Vagina (tissue), 2 donors: ENCODE measurements around the gene TBC1D22A. TPM values are rescaled to one million over a fixed set of nuclear protein-coding genes. Genes with fewer than 3 reads are reported as not detected.

Source experiments
- DNase-seq, 2 donors: peaks; one replicate each; pipeline ENCODE4 v3.0.0-alpha.2; 2017; ENCODE audit errors: extremely low spot score in 2 of 2
- H3K27ac ChIP-seq: fragments of 200-600 bp; sonication (generic); one replicate; pipeline ENCODE4 v1.5.1; 2019
- H3K27me3 ChIP-seq: fragments of 200-600 bp; sonication (generic); one replicate; pipeline ENCODE4 v1.5.1; 2019
- H3K36me3 ChIP-seq, 2 donors: fragments of 200-600 bp; sonication (generic); one replicate each; pipeline ENCODE4 v1.5.1; 2017 to 2019
- H3K4me1 ChIP-seq: fragments of 200-600 bp; sonication (generic); one replicate; pipeline ENCODE4 v1.5.1; 2019
- H3K4me3 ChIP-seq, 2 donors: fragments of 200-600 bp; sonication (generic); 1 replicate in 1 of 2; 2 replicates in 1 of 2; pipeline ENCODE4 v1.5.1; 2016 to 2019
- H3K9me3 ChIP-seq: fragments of 200-600 bp; sonication (generic); one replicate; pipeline ENCODE4 v1.5.1; 2019
- CTCF ChIP-seq, 3 experiments: fragments of 450-650 bp in 2 of 3; fragments of 200-600 bp in 1 of 3; sonication (generic) in 1 of 3; IDR thresholded peaks; one replicate each; pipeline ENCODE4 v1.5.1; 2017 to 2019; ENCODE audit warnings: antibody characterized with exemption in 3 of 3, mild to moderate bottlenecking in 2 of 3, moderate library complexity in 2 of 3
- POLR2A ChIP-seq, 2 donors: fragments of 450-650 bp; IDR thresholded peaks; one replicate each; pipeline ENCODE4 v1.6.1; 2017; ENCODE audit warnings: antibody characterized with exemption in 2 of 2, mild to moderate bottlenecking in 2 of 2, moderate library complexity in 2 of 2
- POLR2AphosphoS5 ChIP-seq, 2 donors: sonication (generic); formaldehyde crosslinking; IDR thresholded peaks; one replicate each; pipeline ENCODE4 v1.9.0; 2017; ENCODE audit warnings: antibody characterized with exemption in 2 of 2, mild to moderate bottlenecking in 2 of 2, low read depth in 1 of 2; ENCODE audit not compliant: insufficient read depth in 1 of 2
- intact Hi-C: fragments of 100-400 bp; cut with DNase I; formaldehyde crosslinking; loops from one replicate; pipeline ENCODE4 v1.15.1; 2023
- total RNA-seq: library from RNA; depleted of rRNA; stranded (reverse); fragments of >200 nt; gene quantifications from one replicate; pipeline ENCODE4 v1.2.3, GENCODE V29; 2016

TBC1D22A gene
- total RNA-seq, 1 donor from 2014 or later: 38.3 TPM

- Histone ChIP-seq H3K4me1 (peaks cover 46% of the 10 kb centered on the region), H3K9me3 (no peaks in the 10 kb centered on the region), H3K27ac (peak overlapping the region; percentile 72), H3K36me3 (no peaks in the 10 kb centered on the region), H3K27me3 (no peaks in the 10 kb centered on the region), H3K4me3 (no peak overlapping the region)
- intact Hi-C loops: no loop called here
- DNase-seq: no peak
- TF ChIP-seq CTCF (IDR thresholded peaks at IDR 0.05): no peak
- no peak for TF ChIP-seq POLR2A (IDR thresholded peaks at IDR 0.05)
- TF ChIP-seq POLR2AphosphoS5 (IDR thresholded peaks at IDR 0.05; ENCODE audit: insufficient read depth in 1 of 2, low read depth in 1 of 2): no peak
Observed at GRCh38 chr22:47040486-47041270, 278.2 kb downstream of the TBC1D22A start.

- H3K4me3 ChIP-seq: no peak overlapping the region
- H3K4me1 ChIP-seq: peaks cover 47% of the 10 kb centered on the region
- peak overlapping the region; percentile 72 for H3K27ac ChIP-seq
- intact Hi-C loops: no loop called here
- no peaks in the 10 kb centered on the region for H3K9me3 ChIP-seq
- no peaks in the 10 kb centered on the region for H3K27me3 ChIP-seq
- DNase-seq: no peak
- no peak for TF ChIP-seq CTCF (IDR thresholded peaks at IDR 0.05)
- no peak for TF ChIP-seq POLR2A (IDR thresholded peaks at IDR 0.05)
- TF ChIP-seq POLR2AphosphoS5 (IDR thresholded peaks at IDR 0.05; ENCODE audit: insufficient read depth in 1 of 2, low read depth in 1 of 2): no peak
- no peaks in the 10 kb centered on the region for H3K36me3 ChIP-seq
Observed at GRCh38 chr22:47041271-47042115, 279.0 kb downstream of the TBC1D22A start.

- Histone ChIP-seq H3K4me3 (no peak overlapping the region), H3K27me3 (no peaks in the 10 kb centered on the region), H3K4me1 (peaks cover 54% of the 10 kb centered on the region), H3K36me3 (no peaks in the 10 kb centered on the region), H3K9me3 (no peaks in the 10 kb centered on the region), H3K27ac (peak overlapping the region; percentile 27)
- intact Hi-C loops: no loop called here
- TF ChIP-seq CTCF (IDR thresholded peaks at IDR 0.05) (no peak), POLR2AphosphoS5 (IDR thresholded peaks at IDR 0.05; ENCODE audit: insufficient read depth in 1 of 2, low read depth in 1 of 2) (no peak), POLR2A (IDR thresholded peaks at IDR 0.05) (no peak)
- no peak for DNase-seq
Observed at GRCh38 chr22:47042116-47042825, 279.8 kb downstream of the TBC1D22A start.

- intact Hi-C loops: no loop called here
- H3K4me3 ChIP-seq: no peak overlapping the region
- peaks cover 58% of the 10 kb centered on the region for H3K4me1 ChIP-seq
- DNase-seq: no peak
- H3K27me3 ChIP-seq: no peaks in the 10 kb centered on the region
- TF ChIP-seq POLR2A (IDR thresholded peaks at IDR 0.05) (no peak), CTCF (IDR thresholded peaks at IDR 0.05) (no peak), POLR2AphosphoS5 (IDR thresholded peaks at IDR 0.05; ENCODE audit: insufficient read depth in 1 of 2, low read depth in 1 of 2) (no peak)
- no peaks in the 10 kb centered on the region for H3K9me3 ChIP-seq
- no peaks in the 10 kb centered on the region for H3K36me3 ChIP-seq
- H3K27ac ChIP-seq: no peak overlapping the region
Observed at GRCh38 chr22:47042861-47043496, 280.5 kb downstream of the TBC1D22A start.
